ENCODE results near the gene ST6GALNAC4. TPM values are rescaled to one million over a fixed set of nuclear protein-coding genes. Genes with fewer than 3 reads are reported as not detected.

Gene ST6GALNAC4
- polyA plus RNA-seq, 1 of the 3 experiments (the other 2 are of a cell fraction) = 30.2 TPM

DNA sequence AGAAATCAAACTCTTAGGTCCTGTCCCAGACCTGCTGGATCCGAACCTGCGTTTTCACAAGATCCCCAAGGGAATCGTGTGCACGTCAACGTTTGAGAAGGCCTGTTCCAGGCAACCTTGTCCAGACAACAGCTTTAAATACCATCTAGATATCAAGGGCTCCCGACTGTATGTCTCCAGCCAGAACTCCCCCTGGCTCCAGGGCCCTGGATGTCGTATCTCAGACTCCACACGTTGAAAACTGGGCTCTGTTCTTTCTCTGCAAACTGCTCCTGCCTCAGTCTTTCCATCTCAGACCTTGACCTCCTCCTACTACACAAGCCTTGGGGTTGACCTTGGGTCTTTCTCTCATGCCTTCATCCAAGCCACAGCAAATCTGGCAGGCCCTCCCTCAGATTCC is 56.6 kb downstream of the ST6GALNAC4 start:
- H3K9ac ChIP-seq = no peak overlapping the region
- H3K27me3 ChIP-seq (ENCODE audit: insufficient read depth) = no peaks in the 10 kb centered on the region
- 83% methylated on average over 8 of the region's 8 CpGs for WGBS (ENCODE audit: low lambda C conversion rate)
- no peaks in the 10 kb centered on the region for H3K9me3 ChIP-seq
- no peaks in the 10 kb centered on the region for H3K9me2 ChIP-seq
- DNase-seq = no peak
- no peak overlapping the region for H3K4me3 ChIP-seq (ENCODE audit: low read depth in 2 of 2, low read length in 1 of 2)
- CTCF ChIA-PET = interaction anchor here (0.6 to 10.9 kb wide), 4 partner anchors 11 to 125 kb away, joined by 4 to 116 read pairs (median 7); partner anchors contain the start of gene TOR2A
- peaks cover 0 to 18% of the 10 kb centered on the region in 2 experiments; a peak in 1 of 4 replicates for H3K4me1 ChIP-seq (ENCODE audit: control insufficient read depth in 1 of 2, insufficient read depth in 2 of 2, low read depth in 1 of 2, low read length in 1 of 2)
- no peak overlapping the region for H3K27ac ChIP-seq (ENCODE audit: low read depth in 2 of 2, low read length in 1 of 2)
- TF ChIP-seq TCF12 (IDR thresholded peaks at IDR 0.05) (no peak), EP300 (IDR thresholded peaks at IDR 0.05; ENCODE audit: borderline replicate concordance in 1 of 2, low read depth in 1 of 2, low read length in 1 of 2) (no peak)
- TF ChIP-seq, protein P1, sequence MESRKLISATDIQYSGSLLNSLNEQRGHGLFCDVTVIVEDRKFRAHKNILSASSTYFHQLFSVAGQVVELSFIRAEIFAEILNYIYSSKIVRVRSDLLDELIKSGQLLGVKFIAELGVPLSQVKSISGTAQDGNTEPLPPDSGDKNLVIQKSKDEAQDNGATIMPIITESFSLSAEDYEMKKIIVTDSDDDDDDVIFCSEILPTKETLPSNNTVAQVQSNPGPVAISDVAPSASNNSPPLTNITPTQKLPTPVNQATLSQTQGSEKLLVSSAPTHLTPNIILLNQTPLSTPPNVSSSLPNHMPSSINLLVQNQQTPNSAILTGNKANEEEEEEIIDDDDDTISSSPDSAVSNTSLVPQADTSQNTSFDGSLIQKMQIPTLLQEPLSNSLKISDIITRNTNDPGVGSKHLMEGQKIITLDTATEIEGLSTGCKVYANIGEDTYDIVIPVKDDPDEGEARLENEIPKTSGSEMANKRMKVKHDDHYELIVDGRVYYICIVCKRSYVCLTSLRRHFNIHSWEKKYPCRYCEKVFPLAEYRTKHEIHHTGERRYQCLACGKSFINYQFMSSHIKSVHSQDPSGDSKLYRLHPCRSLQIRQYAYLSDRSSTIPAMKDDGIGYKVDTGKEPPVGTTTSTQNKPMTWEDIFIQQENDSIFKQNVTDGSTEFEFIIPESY (IDR thresholded peaks at IDR 0.05; ENCODE audit: borderline replicate concordance, low read depth) = no peak
- H3K4me2 ChIP-seq = no peak overlapping the region
- no peaks in the 10 kb centered on the region for H3K79me2 ChIP-seq (ENCODE audit: insufficient read depth)
- H3F3A ChIP-seq (replicated peaks; ENCODE audit: insufficient read depth) = no peaks in the 10 kb centered on the region
- no peaks in the 10 kb centered on the region for H3K36me3 ChIP-seq (replicated peaks in 1 of 2; ENCODE audit: control insufficient read depth in 1 of 2, insufficient read depth in 2 of 2, low read length in 1 of 2)
- no peak overlapping the region for H2AFZ ChIP-seq (ENCODE audit: low read depth)
- POLR2A ChIA-PET = no interaction called here
- no peaks in the 10 kb centered on the region for H4K20me1 ChIP-seq (ENCODE audit: insufficient read depth)

DNA sequence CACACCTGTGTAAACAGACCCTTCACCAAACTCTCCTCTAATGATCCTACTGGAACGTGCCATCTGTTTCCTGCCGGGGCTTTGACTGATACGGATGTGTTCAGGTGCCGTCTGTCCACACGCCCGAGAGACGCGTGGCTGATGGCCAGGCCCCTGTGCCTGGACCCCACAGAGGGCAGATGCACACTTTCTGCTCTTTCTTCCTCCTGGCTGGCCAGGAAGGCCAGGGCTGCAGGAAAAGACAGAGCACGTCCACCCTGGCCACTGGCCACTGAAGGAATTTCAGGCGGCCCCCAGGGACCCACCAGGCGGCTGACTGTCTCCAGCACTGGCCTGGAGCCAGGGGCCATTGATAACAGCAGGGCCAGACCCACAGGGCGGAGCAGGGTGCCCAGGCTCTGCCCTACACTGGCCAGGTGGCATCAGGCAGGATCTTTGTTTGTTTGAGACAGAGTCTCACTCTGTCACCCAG is 58.8 kb downstream of the ST6GALNAC4 start:
- peaks cover 13% of the 10 kb centered on the region for H3K79me2 ChIP-seq (ENCODE audit: insufficient read depth)
- no peaks in the 10 kb centered on the region for H4K20me1 ChIP-seq (ENCODE audit: insufficient read depth)
- H3K36me3 ChIP-seq (replicated peaks in 1 of 2; ENCODE audit: control insufficient read depth in 1 of 2, insufficient read depth in 2 of 2, low read length in 1 of 2) = no peaks in the 10 kb centered on the region
- DNase-seq = peak; percentile 82
- H3K9me2 ChIP-seq = no peaks in the 10 kb centered on the region
- peak overlapping the region in 1 of 2 experiments; percentile 58; a peak in 2 of 4 replicates for H3K27ac ChIP-seq (ENCODE audit: low read depth in 2 of 2, low read length in 1 of 2)
- ChIA-PET POLR2A (no interaction called here), CTCF (interaction anchor here (0.6 to 10.9 kb wide), 3 partner anchors 13 to 63 kb away, joined by 3 to 116 read pairs (median 3); no protein-coding TSS in a partner anchor)
- H3K4me1 ChIP-seq (ENCODE audit: control insufficient read depth in 1 of 2, insufficient read depth in 2 of 2, low read depth in 1 of 2, low read length in 1 of 2) = peaks cover 6 to 34% of the 10 kb centered on the region in 2 experiments; a peak in 2 of 4 replicates
- 52% methylated on average over 9 of the region's 12 CpGs for WGBS (ENCODE audit: low lambda C conversion rate)
- no peak overlapping the region for H3K9ac ChIP-seq
- no peak overlapping the region for H2AFZ ChIP-seq (ENCODE audit: low read depth)
- TF ChIP-seq GATA2 (CRISPR knock-in tag; IDR thresholded peaks at IDR 0.05) (peak; percentile 51), MXI1 (IDR thresholded peaks at IDR 0.05; ENCODE audit: low read depth, low read length) (peak; percentile 24; the same call in 1 of the 2 replicates), TEAD4 (IDR thresholded peaks at IDR 0.05; ENCODE audit: borderline replicate concordance, insufficient read depth) (no peak), RCOR1 (IDR thresholded peaks at IDR 0.05; ENCODE audit: low read length) (peak; percentile 87; the same call in 1 of the 2 replicates), EP300 (IDR thresholded peaks at IDR 0.05; ENCODE audit: borderline replicate concordance in 1 of 2, low read depth in 1 of 2, low read length in 1 of 2) (0 out of 4 replicates have a peak, but pooled peaks of 1 of the 2 experiments have one; percentile 30)
- TF ChIP-seq, protein P2, sequence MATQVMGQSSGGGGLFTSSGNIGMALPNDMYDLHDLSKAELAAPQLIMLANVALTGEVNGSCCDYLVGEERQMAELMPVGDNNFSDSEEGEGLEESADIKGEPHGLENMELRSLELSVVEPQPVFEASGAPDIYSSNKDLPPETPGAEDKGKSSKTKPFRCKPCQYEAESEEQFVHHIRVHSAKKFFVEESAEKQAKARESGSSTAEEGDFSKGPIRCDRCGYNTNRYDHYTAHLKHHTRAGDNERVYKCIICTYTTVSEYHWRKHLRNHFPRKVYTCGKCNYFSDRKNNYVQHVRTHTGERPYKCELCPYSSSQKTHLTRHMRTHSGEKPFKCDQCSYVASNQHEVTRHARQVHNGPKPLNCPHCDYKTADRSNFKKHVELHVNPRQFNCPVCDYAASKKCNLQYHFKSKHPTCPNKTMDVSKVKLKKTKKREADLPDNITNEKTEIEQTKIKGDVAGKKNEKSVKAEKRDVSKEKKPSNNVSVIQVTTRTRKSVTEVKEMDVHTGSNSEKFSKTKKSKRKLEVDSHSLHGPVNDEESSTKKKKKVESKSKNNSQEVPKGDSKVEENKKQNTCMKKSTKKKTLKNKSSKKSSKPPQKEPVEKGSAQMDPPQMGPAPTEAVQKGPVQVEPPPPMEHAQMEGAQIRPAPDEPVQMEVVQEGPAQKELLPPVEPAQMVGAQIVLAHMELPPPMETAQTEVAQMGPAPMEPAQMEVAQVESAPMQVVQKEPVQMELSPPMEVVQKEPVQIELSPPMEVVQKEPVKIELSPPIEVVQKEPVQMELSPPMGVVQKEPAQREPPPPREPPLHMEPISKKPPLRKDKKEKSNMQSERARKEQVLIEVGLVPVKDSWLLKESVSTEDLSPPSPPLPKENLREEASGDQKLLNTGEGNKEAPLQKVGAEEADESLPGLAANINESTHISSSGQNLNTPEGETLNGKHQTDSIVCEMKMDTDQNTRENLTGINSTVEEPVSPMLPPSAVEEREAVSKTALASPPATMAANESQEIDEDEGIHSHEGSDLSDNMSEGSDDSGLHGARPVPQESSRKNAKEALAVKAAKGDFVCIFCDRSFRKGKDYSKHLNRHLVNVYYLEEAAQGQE (IDR thresholded peaks at IDR 0.05; ENCODE audit: low read depth, low read length) = no peak
- H3K27me3 ChIP-seq (ENCODE audit: insufficient read depth) = no peaks in the 10 kb centered on the region
- no peak overlapping the region for H3K4me2 ChIP-seq
- H3K4me3 ChIP-seq (ENCODE audit: low read depth in 2 of 2, low read length in 1 of 2) = no peak overlapping the region
- no peaks in the 10 kb centered on the region for H3K9me3 ChIP-seq
- no peaks in the 10 kb centered on the region for H3F3A ChIP-seq (replicated peaks; ENCODE audit: insufficient read depth)

Small RNAs within 50 kb of the gene (small RNA-seq; reads per million reads assigned to genes)
- 0 to 2.8 (median 0.06) reads per million in 7 experiments for gene MIR4672

Other genes starting within 250 kb of the ST6GALNAC4 start
- 0.19 and 0.25 TPM in 2 replicates for gene CFAP157, start 210.1 kb downstream of the ST6GALNAC4 start, polyA plus RNA-seq (2012; rRNA removed)
- gene PTRH1, start 201.4 kb downstream of the ST6GALNAC4 start, polyA plus RNA-seq (2012; rRNA removed) = 41.1 and 42.2 TPM in 2 replicates
- gene TTC16, start 201.0 kb downstream of the ST6GALNAC4 start, polyA plus RNA-seq (2012; rRNA removed) = 0.03 and 0.05 TPM in 2 replicates
- 11.9 and 17.2 TPM in 2 replicates for gene TOR2A, start 181.7 kb downstream of the ST6GALNAC4 start, polyA plus RNA-seq (2012; rRNA removed)
- 0.15 and 0.52 TPM in 2 replicates for gene SH2D3C, start 138.4 kb downstream of the ST6GALNAC4 start, polyA plus RNA-seq (2012; rRNA removed)
- 82.7 and 108 TPM in 2 replicates for gene CDK9, start 131.0 kb downstream of the ST6GALNAC4 start, polyA plus RNA-seq (2012; rRNA removed)
- gene FPGS, start 114.2 kb downstream of the ST6GALNAC4 start, polyA plus RNA-seq (2012; rRNA removed) = 82.3 and 82.7 TPM in 2 replicates
- 8.8 and 18.8 TPM in 2 replicates for gene ENG, start 62.4 kb downstream of the ST6GALNAC4 start, polyA plus RNA-seq (2012; rRNA removed)
- 103 and 125 TPM in 2 replicates for gene AK1, start 39.4 kb downstream of the ST6GALNAC4 start, polyA plus RNA-seq (2012; rRNA removed)
- 34.8 and 47.5 TPM in 2 replicates for gene ST6GALNAC6, start 17.4 kb downstream of the ST6GALNAC4 start, polyA plus RNA-seq (2012; rRNA removed)
- 4.0 and 6.1 TPM in 2 replicates for gene PIP5KL1, start 13.7 kb upstream of the ST6GALNAC4 start, polyA plus RNA-seq (2012; rRNA removed)
- gene DPM2, start 20.8 kb upstream of the ST6GALNAC4 start, polyA plus RNA-seq (2012; rRNA removed) = 106 and 117 TPM in 2 replicates
- gene EEIG1, start 63.9 kb upstream of the ST6GALNAC4 start, polyA plus RNA-seq (2012; rRNA removed) = 17.9 and 26.2 TPM in 2 replicates
- gene NAIF1, start 150.3 kb upstream of the ST6GALNAC4 start, polyA plus RNA-seq (2012; rRNA removed) = 14.6 and 14.8 TPM in 2 replicates
- gene SLC25A25, start 151.2 kb upstream of the ST6GALNAC4 start, polyA plus RNA-seq (2012; rRNA removed) = 12.1 and 12.3 TPM in 2 replicates
- gene PTGES2, start 210.7 kb upstream of the ST6GALNAC4 start, polyA plus RNA-seq (2012; rRNA removed) = 130 and 141 TPM in 2 replicates
- gene LCN2, start 232.4 kb upstream of the ST6GALNAC4 start, polyA plus RNA-seq (2012; rRNA removed) = not detected in 2 replicates
- 79.4 and 109 TPM in 2 replicates for gene BBLN, start 243.2 kb upstream of the ST6GALNAC4 start, polyA plus RNA-seq (2012; rRNA removed)